OCI-LY7 (cell line): ENCODE data around the gene ATP9B.

Experiments used
- CTCF ChIP-seq: fragments of 200-600 bp; sonication (generic); conservative IDR thresholded peaks from 2 replicates; pipeline ENCODE4 v1.5.1; 2014; ENCODE audit warnings: mild to moderate bottlenecking, antibody characterized with exemption, low read length, moderate library complexity, mixed read lengths
- EZH2phosphoT487 ChIP-seq: fragments of 200-600 bp; sonication (generic); IDR thresholded peaks from 2 replicates; pipeline ENCODE4 v1.6.1; 2018; ENCODE audit warnings: low read depth, borderline replicate concordance, mild to moderate bottlenecking, mixed run types, antibody characterized with exemption, low read length, moderate library complexity, mixed read lengths

- TF ChIP-seq CTCF (no peak), EZH2phosphoT487 (no peak)
These were observed 297.2 kb downstream of the ATP9B start for GRCh38 chr18:79366177-79367094.
